PC-9 (cell line): ENCODE results near the gene DAB1. TPM values are rescaled to one million over a fixed set of nuclear protein-coding genes. Genes with fewer than 3 reads are reported as not detected.

Experiments used
- BruUV-seq: library from RNA; stranded (reverse); fragments of 400-500 nt; replicated peaks from 2 replicates; lab custom pipeline; 2021; lab: Mats Ljungman, UMichigan
- CTCF ChIA-PET: fragments of 300-600 bp; sonication (Branson Sonifier 250); formaldehyde crosslinking; loops from one replicate; lab custom pipeline; 2022; ENCODE audit warnings: antibody characterized with exemption; lab: Charles Lee
- POLR2A ChIA-PET: fragments of 300-600 bp; sonication (Branson Sonifier 250); formaldehyde crosslinking; loops from one replicate; lab custom pipeline; 2022; ENCODE audit warnings: antibody characterized with exemption; ENCODE audit not compliant: unreplicated experiment; lab: Charles Lee
- DNase-seq, 2 experiments: peaks; one replicate each; pipeline versions ENCODE4 v3.0.0 to v3.0.0-alpha.2; 2015 to 2022; ENCODE audit warnings: mixed read lengths in 1 of 2
- H2AFZ ChIP-seq: fragments of 200-600 bp; sonication (generic); 2 replicates; pipeline ENCODE4 v1.8.1; 2017; ENCODE audit warnings: antibody characterized with exemption
- H3F3A ChIP-seq: fragments of 200-600 bp; sonication (generic); 2 replicates; pipeline ENCODE4 v1.8.1; 2017; ENCODE audit warnings: antibody characterized with exemption, mild to moderate bottlenecking, low read depth; ENCODE audit not compliant: insufficient read depth
- H3K27ac ChIP-seq: fragments of 200-600 bp; sonication (generic); 2 replicates; pipeline ENCODE4 v1.6.1; 2016; ENCODE audit warnings: mixed run types
- H3K27me3 ChIP-seq: fragments of 200-600 bp; sonication (generic); 2 replicates; pipeline ENCODE4 v1.6.1; 2016; ENCODE audit warnings: low read depth, mixed run types; ENCODE audit not compliant: insufficient read depth
- H3K36me3 ChIP-seq: fragments of 200-600 bp; sonication (generic); 2 replicates; pipeline ENCODE4 v1.6.1; 2016; ENCODE audit warnings: low read depth, mixed run types
- H3K4me1 ChIP-seq: fragments of 200-600 bp; sonication (generic); replicated peaks from 2 replicates; pipeline ENCODE4 v1.6.1; 2016; ENCODE audit warnings: mixed run types; ENCODE audit not compliant: insufficient read depth
- H3K4me2 ChIP-seq: fragments of 200-600 bp; sonication (generic); 2 replicates; pipeline ENCODE4 v1.6.1; 2017; ENCODE audit warnings: mixed run types
- H3K4me3 ChIP-seq: fragments of 200-600 bp; sonication (generic); 2 replicates; pipeline ENCODE4 v1.6.1; 2016; ENCODE audit warnings: mixed run types
- H3K79me2 ChIP-seq: fragments of 200-600 bp; sonication (generic); 2 replicates; pipeline ENCODE4 v1.6.1; 2017; ENCODE audit warnings: low read depth, mixed run types
- H3K9me2 ChIP-seq: fragments of 200-600 bp; sonication (generic); 2 replicates; pipeline ENCODE4 v1.8.1; 2017; ENCODE audit warnings: mild to moderate bottlenecking; ENCODE audit not compliant: insufficient read depth
- H3K9me3 ChIP-seq: fragments of 200-600 bp; sonication (generic); 2 replicates; pipeline ENCODE4 v1.8.1; 2016; ENCODE audit warnings: low read depth; ENCODE audit not compliant: insufficient read depth
- H4K20me1 ChIP-seq: fragments of 200-600 bp; sonication (generic); 2 replicates; pipeline ENCODE4 v1.8.1; 2017; ENCODE audit not compliant: insufficient read depth
- EZH2 ChIP-seq: fragments of 200-600 bp; sonication (generic); IDR thresholded peaks from 2 replicates; pipeline ENCODE4 v1.8.0; 2017; ENCODE audit warnings: antibody characterized with exemption, low read depth
- intact Hi-C: fragments of 100-400 bp; cut with micrococcal nuclease; formaldehyde crosslinking; loops from one replicate; pipeline ENCODE4 v1.10.0; 2022; ENCODE audit not compliant: unreplicated experiment
- total RNA-seq: library from RNA; stranded (reverse); gene quantifications from 2 replicates; pipeline ENCODE4 v1.2.3, GENCODE V29; 2021
- TF ChIP-seq, protein P1 (sequence below): fragments of 200-600 bp; sonication (generic); conservative IDR thresholded peaks from 2 replicates; pipeline ENCODE4 v1.6.1; 2017; ENCODE audit warnings: mixed run types, antibody characterized with exemption, mild to moderate bottlenecking, moderate library complexity

DAB1 gene
- total RNA-seq, 1 experiment from 2014 or later = not detected

DNA sequence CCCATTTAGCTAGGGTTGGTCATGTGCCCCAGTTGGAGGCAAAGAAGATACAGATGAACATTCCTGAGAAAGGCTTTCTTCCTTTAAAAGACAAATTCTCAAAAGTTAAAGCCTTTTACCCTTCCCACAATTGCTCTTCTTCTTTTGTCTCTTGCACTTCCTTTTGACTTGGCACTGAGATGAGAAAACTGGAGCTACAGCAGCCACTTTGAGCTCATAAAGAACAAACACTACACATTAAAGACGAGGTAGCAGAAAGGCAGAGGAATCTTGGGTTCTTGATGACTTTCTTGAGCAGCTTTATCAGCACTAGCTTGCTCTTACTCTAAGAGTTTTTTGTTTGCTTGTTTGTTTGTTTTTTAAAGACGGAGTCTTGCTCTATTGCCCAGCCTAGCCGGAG lies 92.2 kb downstream of the DAB1 start:
- H3K27ac ChIP-seq = no peak overlapping the region
- TF ChIP-seq, protein P1, sequence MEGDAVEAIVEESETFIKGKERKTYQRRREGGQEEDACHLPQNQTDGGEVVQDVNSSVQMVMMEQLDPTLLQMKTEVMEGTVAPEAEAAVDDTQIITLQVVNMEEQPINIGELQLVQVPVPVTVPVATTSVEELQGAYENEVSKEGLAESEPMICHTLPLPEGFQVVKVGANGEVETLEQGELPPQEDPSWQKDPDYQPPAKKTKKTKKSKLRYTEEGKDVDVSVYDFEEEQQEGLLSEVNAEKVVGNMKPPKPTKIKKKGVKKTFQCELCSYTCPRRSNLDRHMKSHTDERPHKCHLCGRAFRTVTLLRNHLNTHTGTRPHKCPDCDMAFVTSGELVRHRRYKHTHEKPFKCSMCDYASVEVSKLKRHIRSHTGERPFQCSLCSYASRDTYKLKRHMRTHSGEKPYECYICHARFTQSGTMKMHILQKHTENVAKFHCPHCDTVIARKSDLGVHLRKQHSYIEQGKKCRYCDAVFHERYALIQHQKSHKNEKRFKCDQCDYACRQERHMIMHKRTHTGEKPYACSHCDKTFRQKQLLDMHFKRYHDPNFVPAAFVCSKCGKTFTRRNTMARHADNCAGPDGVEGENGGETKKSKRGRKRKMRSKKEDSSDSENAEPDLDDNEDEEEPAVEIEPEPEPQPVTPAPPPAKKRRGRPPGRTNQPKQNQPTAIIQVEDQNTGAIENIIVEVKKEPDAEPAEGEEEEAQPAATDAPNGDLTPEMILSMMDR = no peak
- no peak for TF ChIP-seq EZH2
- H3K9me2 ChIP-seq = no peaks in the 10 kb centered on the region
- no TSS peak for BruUV-seq
- no peak overlapping the region for H2AFZ ChIP-seq
- no peaks in the 10 kb centered on the region for H3K9me3 ChIP-seq
- no peaks in the 10 kb centered on the region for H3K36me3 ChIP-seq
- intact Hi-C loops = no loop called here
- no peak for DNase-seq
- no peaks in the 10 kb centered on the region for H4K20me1 ChIP-seq
- CTCF ChIA-PET = no interaction called here
- H3K4me2 ChIP-seq = no peak overlapping the region
- peaks cover 9% of the 10 kb centered on the region for H3K27me3 ChIP-seq
- H3K4me3 ChIP-seq = no peak overlapping the region
- POLR2A ChIA-PET = no interaction called here
- no peaks in the 10 kb centered on the region for H3K4me1 ChIP-seq
- H3F3A ChIP-seq = no peaks in the 10 kb centered on the region
- no peaks in the 10 kb centered on the region for H3K79me2 ChIP-seq

DNA sequence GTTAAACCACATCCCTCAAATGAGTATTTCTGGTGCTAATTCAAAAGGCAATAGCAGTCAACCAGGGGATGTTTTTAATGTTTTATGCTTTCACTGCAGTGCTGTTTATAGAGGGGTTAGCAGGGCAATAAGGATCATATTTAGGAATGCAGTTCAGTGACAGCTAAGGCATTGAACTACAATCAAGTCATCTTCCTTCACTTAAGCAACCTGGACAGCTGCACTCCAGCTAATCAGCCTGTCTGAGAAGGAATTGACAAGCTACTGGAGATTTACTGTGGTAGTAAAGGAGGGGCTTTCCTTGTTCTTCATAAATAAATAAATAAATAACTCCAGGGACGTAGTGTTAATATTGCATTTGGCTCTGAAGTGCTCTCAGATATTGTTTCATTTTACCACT lies 93.9 kb downstream of the DAB1 start:
- CTCF ChIA-PET = no interaction called here

DNA sequence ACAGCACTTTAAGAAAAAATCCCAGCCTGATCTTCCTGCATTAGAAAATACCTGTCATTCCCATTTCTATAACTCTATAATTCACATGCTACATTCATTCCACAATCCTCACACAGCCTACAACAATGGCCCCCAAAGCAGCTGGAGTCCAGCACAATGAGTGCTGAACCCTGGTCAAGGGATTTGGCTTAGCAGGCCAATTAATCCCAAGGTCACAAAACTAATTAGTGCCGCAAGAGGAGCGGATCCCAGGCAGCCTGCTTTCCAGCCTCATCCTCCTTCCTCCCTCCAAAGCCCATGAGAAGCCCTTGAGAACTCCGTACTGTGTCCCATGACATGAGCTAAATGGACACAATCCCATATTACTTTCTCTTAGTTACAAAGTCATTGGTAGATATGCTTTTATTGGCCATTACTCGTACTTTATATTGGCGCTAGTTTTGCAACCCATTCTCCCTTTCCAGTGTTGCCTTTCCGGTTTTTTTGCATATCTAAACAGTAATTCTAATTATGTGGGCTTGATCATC lies 94.8 kb downstream of the DAB1 start:
- Histone ChIP-seq H3K4me2 (no peak overlapping the region), H3K4me3 (no peak overlapping the region), H3K79me2 (no peaks in the 10 kb centered on the region), H2AFZ (no peak overlapping the region), H3F3A (no peaks in the 10 kb centered on the region), H3K9me3 (no peaks in the 10 kb centered on the region), H3K36me3 (no peaks in the 10 kb centered on the region), H4K20me1 (no peaks in the 10 kb centered on the region), H3K4me1 (no peaks in the 10 kb centered on the region), H3K9me2 (no peaks in the 10 kb centered on the region), H3K27ac (no peak overlapping the region), H3K27me3 (peaks cover 10% of the 10 kb centered on the region)
- TF ChIP-seq, protein P1 = no peak
- no peak for TF ChIP-seq EZH2
- ChIA-PET CTCF (no interaction called here), POLR2A (no interaction called here)
- BruUV-seq = no TSS peak
- DNase-seq = no peak
- intact Hi-C loops = no loop called here

More for the DNA sequence above, 93.9 kb downstream of the DAB1 start:
- intact Hi-C loops = no loop called here
- H3K4me3 ChIP-seq = no peak overlapping the region
- no peak for DNase-seq
- no peaks in the 10 kb centered on the region for H4K20me1 ChIP-seq
- H3K27me3 ChIP-seq = peaks cover 8% of the 10 kb centered on the region
- H3K27ac ChIP-seq = no peak overlapping the region
- no TSS peak for BruUV-seq
- no peaks in the 10 kb centered on the region for H3F3A ChIP-seq
- H3K9me3 ChIP-seq = no peaks in the 10 kb centered on the region
- TF ChIP-seq EZH2 = no peak
- TF ChIP-seq, protein P1 = no peak
- H3K79me2 ChIP-seq = no peaks in the 10 kb centered on the region
- POLR2A ChIA-PET = no interaction called here
- no peaks in the 10 kb centered on the region for H3K9me2 ChIP-seq
- no peaks in the 10 kb centered on the region for H3K36me3 ChIP-seq
- no peak overlapping the region for H3K4me2 ChIP-seq
- no peaks in the 10 kb centered on the region for H3K4me1 ChIP-seq
- H2AFZ ChIP-seq = no peak overlapping the region
